T-helper 1 cell (primary cell): Measurements from ENCODE around the gene FCER2.

Experiments
- DNase-seq, 5 donors: peaks; one replicate each; pipeline ENCODE4 v3.0.0-alpha.2; 2012 to 2020

The FCER2 gene

DNA sequence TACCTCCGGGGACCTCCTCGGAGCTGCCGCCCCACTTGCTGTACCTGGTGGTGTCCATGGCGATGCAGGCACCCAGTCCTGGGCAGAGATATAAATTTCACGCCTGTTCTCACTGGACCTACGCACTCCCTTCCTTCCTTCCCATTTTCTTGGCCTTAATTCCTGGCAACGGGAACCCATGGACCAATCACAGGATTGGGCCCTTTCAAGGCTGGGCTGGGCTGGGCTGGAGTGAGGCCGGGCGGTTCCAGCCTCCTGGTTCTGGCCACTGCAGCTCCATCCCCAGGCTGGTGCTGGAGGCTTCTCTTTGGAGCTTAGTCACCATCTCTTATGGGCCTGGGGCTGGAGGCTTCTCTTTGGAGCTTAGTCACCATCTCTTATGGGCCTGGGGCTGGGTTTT is 30.1 kb upstream of the FCER2 start, which contains the start of gene CLEC4G:
CLEC4G (minus strand) TSS at position 66 of the 400 bp plus-strand sequence; CDS start at position 58, 8 bp downstream.
- no peak for DNase-seq

DNA sequence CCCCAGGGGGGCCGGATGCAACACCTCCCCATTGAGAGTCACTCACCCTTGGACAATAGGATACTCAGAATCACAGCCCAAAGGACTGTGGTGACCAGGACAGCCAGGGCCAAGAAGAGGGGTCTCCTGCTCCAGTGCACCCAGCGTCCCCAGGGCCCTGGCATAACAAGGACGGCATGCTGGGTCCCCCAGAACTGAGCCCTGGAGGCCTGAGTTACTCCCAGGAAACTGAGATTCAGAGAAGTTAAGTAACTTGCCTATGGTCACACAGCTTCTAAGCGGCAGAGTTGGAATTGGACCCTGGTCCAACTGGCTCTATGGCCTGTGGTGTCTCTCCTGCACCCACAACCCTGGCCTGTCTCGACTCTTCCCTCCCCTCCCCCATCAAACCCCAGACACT is 29.7 kb upstream of the FCER2 start:
- DNase-seq = no peak

DNA sequence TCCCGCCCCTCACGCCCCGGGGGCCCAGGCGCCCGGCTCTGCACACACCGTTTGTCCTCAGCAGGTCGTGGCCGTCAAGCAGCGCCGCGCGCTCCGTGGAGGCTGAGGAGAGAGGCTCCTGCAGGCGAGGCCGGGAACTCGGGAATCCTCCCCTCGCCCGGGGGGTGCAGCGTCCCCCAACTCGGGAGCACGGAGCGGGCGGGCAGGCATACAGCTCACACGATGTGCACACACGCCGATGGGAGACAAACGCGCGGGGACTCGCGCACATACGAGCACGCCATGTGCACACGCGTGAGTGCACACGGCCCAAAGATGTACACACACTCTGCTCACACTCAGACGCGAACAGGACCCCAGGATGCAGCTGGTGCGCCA is 29.3 kb upstream of the FCER2 start:
- DNase-seq = no peak

DNA sequence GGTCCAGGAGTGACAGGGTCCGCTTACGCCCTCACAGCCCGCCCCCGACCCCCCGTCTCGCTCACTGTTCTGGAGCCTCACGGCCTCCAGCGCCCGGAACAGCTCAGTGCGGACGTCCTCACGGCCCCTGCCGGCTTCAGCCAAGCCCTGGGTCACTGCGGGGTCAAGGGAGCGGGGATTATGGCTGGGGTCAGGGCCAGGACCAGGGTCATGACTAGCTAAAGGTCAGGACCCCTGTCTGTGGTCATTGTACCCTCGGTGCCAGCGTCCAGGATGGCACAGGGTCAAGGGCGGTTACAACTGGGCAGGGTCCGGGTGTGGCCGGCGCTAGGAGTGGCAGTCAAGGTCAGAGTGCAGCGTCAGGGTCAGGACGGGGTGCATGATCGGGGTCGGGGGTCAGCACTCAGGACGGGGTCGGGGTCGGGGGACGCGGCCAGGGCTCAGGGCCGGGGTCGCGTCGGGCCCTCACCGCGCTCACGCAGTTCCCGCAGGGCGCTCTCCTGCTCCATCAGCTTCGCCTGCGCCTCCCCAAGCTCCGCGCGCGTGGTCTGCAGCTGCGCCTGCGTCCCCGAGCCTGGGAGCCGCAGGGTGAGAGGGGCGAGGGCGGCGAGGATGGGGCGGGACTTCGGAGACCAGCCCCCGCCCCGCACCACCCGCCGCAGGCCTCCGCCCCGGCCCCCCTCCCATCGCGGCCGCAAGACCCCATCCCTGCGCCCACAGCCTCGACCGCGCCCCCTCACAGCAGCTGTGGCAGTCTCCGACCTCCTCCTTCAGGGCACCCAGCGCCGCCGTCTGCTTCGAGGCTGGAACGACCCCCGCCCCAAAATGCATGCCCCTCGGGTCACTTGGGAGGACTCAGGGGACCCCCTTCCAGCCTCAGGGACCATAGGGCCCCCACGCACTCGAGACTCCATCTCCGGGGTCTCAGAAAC is 28.6 kb upstream of the FCER2 start:
- DNase-seq = no peak

DNA sequence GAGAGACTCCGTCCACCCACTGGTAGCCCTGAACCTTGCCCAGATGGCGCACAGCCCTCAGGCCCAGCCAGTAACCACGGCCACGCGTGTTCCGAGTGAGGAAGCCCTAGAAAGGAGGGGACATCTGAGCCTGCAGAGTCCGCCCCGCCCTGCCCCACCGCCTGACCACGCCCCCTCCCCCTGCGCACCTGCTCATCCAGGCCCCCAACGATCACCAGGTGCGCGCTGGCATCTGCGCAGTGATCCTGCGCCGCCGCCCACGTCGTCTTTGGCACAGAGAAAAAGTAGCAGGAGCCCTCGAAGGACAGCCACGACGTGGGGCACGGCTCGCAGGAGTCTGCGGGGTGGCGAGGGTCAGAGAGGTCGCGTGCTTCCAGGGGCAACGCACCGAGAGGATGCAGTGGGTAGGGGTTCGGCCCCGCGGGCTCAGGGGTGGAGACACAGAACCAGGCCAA is 27.9 kb upstream of the FCER2 start:
- no peak for DNase-seq

DNA sequence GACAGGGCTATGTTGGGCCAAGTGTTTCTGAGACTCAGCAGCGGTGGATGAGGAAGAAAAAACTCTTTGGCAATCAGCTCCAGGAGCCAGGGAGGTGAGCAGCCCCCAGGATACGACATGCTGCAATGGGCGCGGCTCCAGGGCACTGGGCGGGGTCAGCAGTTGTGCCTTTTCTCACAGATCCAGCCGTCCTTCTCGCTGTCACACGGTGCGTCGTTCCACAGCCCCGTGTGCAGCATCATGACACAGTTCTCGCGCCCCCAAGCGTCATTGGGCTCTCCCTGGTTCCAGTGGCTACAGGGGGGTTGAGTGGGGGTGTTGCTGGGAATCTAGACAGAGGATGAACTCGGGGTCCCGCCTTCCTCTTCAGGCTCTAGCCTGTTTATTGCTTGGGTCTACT is 27.3 kb upstream of the FCER2 start:
- DNase-seq = no peak

DNA sequence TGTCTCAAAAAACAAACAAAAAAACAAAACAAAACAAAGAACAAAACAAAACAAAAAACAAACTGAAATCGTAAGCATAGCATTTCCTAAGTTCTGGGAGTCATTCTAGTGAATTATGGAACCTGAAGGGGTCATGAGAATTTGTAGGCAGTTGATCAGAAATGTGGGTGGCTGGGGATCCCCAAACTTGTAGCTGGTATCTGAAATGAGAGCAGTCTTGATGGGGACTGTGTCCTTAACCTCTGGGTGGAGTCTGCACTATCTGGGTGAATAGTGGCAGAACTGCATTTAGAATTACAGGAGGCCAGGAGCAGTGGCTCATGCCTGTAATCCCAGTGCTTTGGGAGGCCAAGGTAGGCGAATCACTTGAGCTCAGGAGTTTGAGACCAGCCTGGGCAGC is 23.9 kb upstream of the FCER2 start:
- no peak for DNase-seq

DNA sequence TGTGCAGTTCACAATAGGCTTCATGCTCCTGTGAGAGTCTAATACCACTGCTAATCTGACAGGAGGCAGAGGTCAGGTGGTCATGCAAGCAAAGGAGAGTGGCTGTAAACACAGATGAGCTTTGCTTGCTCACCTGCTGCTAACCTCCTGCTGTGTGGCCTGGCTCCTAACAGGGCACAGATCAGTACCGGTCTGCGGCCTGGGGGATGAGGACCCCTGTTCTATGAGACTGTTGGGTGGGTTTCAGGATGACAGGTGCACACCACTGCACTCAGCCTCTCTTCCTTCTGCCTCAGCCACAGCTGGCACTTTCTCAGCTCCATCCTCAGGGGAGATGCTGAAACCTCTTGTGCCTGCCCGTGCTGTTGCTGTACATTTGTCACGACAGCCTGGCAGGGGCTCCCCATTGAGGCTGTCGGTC is 20.3 kb upstream of the FCER2 start:
- DNase-seq = no peak

DNA sequence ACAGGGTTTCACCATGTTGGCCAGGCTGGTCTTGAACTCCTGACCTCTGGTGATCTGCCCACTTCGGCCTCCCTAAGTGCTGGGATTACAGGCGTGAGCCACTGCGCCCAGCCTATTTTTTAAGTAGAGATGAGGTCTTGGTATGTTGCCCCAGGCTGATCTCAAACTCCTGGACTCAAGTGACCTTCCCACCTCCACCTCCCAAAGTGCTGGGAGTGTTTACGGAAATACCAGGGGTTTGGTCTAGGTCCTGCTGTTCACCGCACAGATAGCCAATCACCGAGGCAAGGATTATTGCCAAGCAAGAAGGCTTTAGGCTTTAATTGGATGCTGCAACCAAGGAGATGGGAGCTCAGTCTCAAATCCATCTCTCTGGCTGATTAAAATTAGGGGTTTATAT is 18.4 kb upstream of the FCER2 start:
- DNase-seq = no peak

DNA sequence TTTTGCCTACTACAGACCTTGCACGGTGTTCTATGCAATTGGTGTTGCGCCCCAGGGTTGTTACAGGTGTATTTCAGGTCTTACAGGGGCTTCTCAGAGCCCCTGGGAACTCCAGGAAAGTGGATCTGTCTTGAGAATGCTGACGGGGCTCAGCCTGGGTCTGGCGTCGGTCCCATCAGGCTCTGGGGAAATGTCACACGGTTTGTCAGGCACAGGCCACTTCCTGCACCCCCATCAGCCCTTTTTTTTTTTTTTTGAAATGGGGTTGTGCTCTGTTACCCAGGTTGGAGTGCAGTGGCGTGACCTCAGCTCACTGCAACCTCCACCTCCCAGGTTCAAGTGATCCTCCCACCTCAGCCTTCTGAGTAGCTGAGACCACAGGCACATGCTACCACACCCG is 16.7 kb upstream of the FCER2 start:
- DNase-seq = peak in 1 of 5 donors; percentile 35

DNA sequence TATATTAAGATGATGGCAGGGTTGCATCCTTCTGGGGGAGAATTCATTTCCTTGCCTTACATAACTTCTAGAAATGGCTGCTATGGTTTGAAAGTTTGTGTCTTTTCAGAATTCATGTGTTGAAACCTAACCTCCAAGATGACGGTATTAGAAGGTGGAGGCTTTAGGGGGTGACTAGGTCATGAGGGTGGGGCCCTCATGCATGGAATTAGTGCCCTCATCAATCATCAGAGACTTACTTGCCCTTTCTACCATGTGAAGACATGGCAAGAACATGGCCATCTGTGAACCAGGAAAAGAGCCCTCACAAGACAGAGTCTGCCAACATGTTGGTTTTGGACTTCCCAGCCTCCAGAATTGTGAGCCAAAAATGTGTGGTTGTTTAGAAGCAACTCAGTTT is 14.8 kb upstream of the FCER2 start:
- no peak for DNase-seq

DNA sequence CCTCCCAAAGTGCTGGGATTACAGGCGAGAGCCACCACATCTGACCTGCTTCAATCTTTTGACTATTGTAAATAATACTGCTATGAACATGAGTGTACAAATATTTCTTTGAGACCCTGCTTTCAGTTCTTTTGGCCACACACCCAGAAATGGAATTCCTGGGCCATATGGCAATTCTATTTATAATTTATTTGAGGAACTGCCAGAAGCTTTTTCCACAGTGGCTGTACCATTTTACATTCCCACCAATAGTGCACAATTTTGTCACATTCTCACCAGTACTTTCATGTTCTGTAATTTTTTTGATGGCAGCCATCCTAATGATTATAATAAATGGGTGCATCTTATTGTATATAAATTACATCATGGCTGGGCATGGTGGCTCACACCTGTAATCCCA is 13.7 kb upstream of the FCER2 start:
- no peak for DNase-seq

DNA sequence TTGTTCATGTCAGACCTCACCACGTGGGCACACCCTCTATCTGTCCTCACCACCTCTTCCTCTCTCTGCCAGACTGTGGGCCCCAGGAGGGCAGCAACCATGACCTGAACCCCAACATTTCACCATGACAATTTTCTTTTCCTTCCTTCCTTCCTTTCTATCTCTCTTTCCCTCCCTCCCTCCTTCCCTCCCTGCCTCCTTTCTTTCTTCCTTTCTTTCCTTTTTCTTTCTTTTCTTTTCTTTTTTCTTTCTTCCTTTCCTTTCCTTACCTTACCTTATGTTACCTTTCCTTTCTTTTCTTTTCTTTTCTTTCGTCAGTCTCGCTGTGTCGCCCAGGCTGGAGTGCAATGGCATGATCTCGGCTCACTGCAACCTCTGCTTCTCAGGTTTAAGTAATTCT is 8.7 kb upstream of the FCER2 start:
- no peak for DNase-seq

DNA sequence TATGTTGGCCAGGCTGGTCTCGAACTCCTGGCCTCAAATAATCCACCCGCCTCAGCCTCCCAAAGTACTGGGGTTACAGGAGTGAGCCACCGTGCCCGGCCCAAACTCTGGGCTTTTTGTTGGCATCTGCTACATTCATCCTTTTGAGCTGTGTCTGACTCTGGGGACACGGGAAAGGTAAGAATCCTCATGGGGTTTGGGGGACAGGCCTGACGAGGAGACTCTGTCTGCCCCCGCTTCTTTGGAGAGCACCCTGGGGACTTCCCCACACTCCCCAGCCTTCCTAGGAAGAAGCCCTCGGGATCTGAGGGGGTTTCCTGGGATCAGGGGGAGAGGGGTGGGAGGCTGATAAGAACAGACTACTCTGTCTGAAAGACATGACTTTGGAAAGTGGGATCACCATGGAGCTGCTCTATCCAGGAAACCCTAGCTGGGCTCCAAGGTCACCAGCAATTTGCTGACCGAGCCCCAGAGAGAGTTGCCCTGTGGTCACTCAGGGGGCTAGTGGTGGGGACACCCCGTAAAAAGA is 8.1 kb upstream of the FCER2 start:
- DNase-seq = no peak

DNA sequence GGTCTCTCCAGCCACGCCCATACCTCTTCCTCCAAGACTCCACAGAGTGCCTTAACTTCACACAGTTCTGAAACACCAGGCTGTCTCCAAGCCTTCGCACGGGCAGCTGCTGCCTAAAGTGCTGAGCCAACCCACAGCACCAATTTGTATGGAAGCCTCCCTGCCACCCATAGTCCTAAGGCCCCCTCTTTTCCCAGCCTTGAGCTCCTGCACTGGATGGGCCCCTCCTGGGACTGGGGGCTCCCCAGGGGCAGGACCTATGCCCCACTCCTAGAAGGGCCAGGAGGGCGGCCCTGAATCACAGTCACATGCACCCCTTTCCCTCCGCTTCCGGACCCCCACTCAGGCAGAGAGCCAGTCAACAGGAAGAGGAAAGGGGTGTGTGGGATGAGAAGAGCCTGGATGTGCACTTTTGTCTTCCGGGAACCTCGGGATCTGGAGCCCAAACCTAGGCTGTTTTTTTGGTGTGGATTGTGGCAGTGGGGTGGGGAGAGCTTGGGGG is 5.1 kb upstream of the FCER2 start:
- DNase-seq = no peak

DNA sequence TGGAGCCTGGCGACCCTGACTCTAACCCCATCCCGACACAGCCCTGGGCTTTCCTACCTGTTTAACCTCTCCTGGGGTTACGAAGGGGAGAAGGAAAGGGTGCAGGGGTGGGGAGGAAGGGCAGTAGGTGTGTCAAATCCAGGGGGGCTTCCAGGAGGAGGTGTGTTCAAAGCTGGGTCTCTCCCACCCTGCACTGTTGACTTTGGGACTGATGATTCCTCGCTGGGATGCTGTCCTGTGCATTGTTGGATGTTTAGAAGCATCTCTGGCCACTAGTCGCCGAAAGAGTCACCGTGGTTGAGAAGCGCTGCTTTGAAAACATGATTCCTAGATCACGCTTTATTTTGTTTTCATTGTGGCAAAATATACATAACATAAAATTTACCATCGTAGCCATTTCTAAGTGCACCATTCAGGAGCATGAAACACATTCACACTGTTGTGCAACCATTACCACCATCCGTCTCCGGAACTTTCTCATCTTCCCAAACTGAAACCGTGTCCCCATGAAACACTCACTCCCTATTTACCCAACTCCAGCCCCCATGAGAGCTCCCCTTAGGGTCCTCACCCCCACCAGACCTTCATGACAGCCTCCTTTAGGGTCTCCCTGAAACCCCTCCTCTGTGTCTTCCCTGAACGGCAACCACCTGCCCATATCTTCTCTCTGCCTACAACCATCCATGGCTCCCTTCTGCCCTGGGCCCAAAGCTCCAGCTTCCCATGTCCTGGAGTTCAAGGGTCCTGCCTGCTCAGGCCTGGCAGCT is 4.4 kb upstream of the FCER2 start:
- no peak for DNase-seq

DNA sequence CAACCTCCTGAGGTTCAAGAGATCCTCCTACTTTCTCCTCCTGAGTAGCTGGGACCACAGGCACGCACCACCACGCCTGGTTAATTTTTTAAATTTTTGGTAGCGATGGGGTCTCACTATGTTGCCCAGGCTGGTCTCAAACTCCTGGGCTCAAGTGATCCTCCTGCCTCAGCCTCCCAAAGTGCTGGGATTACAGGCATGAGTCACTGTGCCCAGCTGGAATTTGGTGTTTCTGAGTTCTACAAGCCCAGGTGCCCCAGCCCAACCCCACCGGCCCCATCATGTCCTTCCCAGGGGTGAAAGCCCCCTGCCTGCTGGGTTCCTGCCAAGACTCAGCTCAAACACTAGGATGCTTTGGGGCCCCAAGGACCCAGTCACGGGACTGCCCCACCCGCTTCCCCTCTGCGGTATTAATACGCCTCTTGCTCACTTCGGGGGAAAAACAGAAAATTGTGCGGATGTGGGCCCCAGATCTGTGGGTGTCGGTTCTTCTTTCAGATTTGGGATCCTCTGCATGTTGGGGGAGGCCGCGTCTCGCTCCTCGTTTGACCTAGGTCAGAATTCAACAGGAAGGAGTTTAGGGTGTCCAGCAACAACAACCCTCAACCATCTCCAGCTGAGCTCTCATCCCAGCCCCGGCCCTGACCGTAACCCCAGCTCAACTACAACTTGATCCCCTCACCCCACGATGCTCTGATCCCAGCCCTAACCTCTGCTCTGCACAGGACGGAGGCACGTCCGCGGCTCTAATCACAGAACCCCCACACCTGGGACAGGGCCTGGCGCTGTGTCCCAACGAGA is 3.7 kb upstream of the FCER2 start:
- DNase-seq = peak; percentile 27 to 71 (median 56)

DNA sequence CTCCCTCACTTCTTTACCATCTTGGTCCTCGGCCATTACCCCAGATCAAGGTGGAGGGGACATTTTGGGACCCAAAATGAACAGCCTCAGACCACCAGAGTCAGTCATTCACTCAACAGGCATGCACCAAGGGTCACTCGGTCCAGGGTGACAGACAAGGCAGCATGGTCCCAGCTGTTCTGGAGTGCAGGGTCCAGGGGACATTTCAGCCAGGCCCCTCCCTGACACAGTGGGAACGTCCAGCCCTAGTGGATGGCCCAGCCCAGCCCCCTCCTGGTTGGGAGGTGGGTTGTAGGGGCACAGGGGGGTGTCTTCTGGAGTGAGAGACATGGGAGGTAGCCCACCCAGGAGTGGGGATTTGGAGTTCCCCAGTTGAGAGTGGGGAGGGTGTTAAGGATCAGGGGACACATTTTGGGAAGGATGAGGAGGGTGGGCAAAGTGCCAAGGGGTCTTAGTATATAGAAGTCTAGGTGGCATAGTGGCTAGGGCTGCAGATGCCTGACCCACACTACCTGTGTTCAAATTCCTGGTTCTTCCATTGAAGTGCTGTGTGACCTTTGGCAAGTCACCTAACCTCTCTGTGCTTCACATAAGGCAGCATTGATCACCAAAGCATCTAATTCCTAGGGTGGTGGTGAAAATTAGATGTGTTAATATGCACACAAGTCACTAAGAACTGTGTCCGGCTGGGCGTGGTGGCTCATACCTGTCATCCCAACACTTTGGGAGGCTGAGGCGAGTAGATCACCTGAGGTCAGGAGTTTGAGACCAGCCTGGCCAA is 2.5 kb upstream of the FCER2 start:
- no peak for DNase-seq

DNA sequence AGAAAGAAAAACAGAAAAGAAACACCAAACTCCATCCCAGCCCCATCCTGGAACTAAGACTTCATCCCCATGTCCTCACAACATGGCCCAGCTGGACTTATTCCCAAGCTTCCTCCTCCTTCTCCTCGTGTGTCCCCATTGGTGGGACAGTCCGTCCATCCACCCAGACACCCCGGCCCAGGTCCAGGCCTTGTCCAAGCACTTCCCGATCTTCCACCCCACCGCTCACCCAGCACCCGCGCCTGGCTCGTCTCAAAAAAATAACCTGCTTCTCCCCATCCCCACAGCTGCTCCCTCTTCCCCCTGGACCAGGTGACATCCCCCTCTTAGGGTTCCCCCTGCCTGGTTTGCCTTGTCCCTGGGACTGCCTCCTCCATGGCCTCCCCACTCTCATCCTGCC is 1.4 kb upstream of the FCER2 start:
- no peak for DNase-seq

DNA sequence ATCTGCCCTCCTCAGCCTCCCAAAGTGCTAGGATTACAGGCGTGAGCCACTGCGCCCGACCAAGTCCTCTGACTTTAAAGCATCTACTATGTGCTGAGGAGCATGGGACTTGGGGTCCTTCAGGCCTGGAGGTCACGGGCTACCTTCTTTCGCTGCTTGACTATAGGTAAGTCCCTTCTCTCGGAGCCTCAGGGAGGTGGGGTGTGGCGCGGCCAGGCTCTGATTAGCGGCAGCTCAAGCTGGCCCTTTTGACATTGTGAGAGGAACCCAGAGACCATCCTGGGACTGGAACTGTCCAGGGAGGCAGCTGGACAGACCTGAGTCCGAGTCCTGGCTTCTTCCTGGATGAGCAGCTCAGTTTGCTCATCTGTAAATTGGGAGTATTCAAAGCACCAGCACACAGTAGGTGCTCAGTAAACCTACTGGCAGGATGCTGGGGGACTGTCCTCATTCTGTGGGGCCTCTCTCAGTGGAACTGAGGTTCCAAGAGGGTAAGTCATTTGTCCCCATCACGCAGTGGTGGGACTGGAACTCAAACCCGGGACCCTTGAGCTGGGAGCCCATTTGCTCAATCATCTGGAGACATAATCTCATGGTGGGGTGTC is 780 bp downstream of the FCER2 start:
- DNase-seq = no peak
